HG02642 (cell line): ENCODE data around the gene RPIA.

Experiments
- ATAC-seq: cut with Tn5 transposase; IDR thresholded peaks from one replicate; pipeline ENCODE4 v1.9.1; 2021; ENCODE audit warnings: mild to moderate bottlenecking; ENCODE audit not compliant: unreplicated experiment, poor library complexity

RPIA gene

DNA sequence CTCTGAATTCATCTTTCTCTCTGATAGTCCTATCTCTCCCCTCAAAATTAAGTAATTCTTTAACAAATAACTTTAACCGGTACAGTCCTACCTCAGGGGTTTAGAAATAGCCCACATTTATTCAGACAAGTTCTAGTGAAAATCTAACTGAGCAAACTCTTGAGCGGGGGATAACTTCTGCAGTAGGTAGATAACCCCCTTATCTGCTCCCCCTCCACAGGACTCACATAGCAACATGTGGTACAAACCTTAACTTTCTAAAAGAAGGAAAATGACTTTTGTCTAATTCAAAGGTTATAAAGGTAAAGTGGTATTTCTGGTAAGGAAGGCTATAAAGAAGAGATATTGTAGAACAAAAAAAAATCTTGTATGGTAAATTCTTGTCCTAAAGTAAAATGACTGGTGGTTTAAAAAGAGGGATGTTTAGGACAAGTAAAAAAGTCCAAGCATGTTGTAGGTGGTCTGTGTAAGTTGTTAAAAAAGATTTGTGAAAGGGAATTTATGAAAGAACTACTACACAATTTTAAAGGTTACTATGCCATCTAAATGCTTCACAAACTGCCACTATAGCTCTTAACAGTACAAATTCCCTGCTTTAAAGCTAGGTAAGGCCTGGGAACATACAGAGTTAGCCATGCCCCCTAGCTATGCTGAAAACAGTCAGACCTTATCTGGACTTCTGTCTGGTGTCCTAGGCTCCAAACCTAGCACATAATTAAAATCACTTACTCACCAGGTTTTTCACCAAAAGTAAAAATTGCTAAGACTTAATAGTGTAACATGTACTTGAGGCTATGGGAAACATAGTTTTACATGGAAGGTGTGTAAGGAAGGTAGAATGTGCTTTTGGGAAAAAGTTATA, 8.1 kb upstream of the RPIA start:
- ATAC-seq, result no peak

DNA sequence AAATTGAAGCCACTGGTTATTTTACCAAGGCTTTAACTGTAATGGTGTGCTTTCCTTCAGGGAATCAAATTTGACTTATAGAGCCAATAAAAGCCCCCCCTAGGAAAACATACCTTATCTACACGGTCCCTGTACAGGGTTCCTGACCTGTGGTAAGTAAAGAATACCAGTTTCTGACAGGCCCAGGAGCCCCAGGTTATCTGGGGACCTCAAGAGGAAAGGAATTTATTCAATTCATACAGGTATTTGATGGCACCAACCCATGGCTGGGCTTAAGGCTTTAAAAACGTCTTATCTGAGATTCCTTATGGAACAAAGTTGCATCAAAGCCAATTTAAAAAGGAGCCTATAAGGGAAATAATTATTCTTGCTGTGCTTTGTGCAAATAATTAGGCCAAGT, 7.0 kb upstream of the RPIA start:
- ATAC-seq, result no peak

DNA sequence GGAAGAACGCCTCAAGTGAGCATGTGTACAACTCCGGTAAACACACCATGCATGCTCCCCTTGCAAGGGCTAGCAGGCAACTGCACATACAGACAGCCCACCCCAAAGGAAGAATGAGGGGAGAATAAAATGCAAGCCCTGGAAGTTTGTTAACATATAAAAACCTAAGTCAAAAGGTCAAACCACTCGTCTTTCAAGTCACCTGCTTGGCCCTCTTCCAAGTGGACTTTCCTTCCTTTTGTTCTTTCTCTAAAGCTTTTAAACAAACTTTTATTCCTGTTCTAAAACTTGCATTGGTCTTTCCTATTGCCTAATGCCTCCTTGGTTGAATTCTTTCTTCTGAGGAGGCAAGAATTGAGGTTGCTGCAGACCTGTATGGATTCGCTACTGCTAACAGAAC, 5.2 kb upstream of the RPIA start:
- ATAC-seq, result no peak

DNA sequence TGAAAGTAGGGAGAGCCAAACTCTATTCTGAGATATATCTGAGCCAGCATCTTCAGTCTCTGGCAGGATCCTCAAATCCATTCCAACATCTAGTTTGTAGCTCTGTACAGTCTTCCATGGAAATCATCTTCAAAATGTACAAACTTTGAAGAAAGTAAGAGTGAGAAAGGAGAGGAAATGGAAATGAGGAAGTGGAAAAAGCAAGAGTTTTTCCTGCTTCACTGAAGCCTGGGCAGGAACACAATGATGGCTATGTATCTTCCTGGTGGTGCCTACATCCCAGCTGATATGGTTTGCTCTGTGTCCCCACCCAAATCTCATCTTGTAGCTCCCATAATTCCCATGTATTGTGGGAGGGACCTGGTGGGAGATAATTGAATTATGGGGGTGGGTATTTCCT, 4.1 kb upstream of the RPIA start:
- no peak for ATAC-seq

DNA sequence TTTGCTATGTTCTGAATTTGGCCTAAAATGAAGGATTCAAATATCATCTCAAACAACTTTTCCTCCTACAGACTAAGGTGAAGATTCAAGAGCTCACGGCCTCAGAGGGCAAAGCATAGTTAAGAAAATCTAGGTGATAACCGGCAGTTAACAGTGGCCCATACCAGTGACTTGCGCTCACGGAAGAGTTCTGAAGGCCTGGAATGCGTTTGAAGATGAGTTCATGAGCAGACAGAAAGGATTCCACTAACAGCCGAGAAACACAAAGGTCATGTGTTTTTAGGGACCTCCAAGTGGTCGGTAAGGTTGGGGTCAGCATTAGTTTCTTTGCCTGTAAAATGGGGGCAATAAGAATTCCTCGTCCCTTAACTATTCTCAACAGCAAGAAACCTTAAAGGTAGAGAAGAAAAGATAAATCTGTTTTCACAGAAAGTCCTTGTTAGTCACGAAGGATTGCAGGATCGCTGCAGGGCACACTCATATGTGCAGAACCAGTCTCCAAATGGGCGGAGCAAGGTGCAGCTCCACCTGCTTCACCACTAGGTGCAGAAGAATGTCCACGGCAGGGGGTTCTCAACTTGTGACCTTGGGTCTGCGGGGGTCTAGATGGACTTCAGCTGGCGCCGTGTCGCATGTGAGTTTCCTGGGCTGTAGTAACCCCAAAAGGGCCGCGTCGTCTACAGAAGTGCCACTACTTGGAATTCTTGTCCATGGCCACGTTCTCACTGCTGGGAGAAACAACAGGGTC, 708 bp upstream of the RPIA start:
- peak; percentile 18 for ATAC-seq

DNA sequence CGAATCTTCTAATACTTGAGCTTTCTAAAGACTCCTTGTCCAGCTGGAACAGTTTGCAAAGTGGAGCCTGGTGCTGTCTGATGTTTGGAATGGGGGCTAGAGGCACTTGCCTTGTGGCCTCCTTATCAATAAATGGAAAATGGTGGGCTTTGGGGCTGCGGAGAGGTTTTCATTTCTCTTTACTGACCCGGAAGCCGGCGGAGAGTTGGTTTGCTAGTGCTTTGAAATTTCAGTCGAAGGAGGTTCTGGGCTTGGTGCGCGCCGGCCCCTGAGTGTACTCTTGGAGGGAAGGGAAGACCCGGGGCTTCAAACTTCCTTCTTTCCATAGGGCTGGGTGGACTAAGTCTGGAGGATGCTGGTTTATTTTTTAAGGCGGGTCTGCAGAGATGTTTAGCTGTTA, 714 bp downstream of the RPIA start:
- ATAC-seq, result no peak

DNA sequence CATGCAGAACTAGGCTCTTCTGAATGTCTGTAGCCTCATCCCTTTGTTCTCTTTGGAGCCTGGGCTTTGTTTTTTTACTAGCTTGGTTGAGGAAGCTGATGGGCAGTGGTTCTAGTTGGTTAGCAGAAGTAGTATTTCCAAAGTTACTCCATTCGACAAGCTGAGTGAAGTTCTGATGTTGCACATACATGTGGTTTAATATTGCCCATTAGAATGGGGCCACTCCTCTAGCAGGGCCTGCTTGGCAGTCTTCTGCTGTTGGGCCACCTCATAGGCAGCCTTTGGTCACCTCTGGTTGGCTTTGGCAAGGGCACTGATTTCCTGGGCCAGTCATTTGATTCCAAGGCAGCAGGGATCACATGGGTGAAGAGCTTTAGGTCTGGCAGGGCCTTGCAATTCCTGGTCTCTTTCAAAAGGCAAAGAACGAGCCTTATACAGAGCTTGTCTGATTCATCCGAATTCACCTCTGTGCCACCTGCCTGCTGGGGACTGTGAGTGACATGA, 2.5 kb downstream of the RPIA start:
- ATAC-seq, result no peak

DNA sequence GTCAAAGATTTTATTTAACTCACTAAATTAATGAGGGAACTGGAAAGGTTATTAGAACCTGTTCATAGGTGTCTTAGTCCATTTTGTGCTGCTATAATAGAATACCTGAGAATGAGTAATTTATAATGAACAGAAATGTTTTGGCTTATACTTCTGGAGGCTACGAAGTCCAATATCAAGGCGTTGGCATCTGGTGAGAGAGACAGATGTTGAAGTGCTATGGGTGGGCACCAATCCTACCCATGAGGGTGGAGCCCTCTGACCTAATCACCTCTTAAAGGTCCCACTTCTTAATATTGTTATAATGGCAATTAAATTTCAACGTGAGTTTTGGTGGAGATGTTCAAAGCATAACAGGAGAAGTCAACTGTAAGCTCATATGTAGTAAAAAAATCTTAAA, 5.1 kb downstream of the RPIA start:
- no peak for ATAC-seq

DNA sequence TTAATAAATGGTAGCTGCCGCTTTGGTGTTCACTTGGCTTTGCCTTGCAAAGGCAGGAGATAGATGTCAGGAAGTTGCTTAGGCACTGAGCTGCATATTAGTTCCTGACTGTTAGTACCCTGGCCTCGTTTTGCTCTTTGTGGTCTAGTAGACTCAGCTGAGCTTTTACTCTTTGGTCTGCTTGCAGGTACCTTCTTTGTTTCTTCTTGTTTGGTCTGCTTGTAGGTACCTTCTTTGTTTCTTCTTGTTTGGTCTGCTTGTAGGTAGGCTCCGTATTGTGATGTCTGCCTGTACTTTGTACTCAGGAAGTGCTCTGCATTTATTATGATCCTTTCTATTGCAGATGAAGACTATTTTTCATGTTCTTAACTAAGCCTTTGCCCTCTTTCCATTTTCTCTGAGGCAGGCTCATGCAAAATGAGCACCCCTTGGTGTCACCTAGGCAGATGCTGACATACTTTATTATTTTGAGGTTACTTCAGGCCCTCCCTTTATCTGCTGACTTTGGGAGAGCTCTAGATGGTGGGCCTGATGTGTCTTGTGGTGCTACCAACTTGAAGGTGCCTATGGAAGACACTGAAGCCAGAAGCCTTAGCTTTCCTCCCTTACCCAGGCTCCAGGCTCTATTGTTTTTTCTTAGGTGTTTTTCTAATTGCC, 6.0 kb downstream of the RPIA start:
- no peak for ATAC-seq

DNA sequence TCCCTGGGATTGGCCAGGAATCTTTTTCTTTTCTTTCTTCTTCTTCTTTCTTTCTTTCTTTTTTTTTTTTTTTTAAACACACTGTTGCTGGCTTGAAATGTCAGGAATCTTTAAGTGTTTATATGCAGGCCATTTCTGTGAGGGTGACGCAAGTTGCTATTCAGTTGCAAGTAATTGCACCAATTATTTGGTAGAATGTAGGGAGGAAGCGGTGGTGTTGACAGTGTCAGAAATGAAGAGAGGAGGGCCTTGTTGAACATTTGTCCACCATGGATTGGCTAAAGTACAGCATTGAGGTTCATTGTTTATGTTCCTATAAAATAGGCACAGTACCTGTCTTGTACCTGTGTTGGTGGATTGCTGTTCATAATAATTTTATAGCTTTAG, 6.5 kb downstream of the RPIA start:
- ATAC-seq, result no peak

DNA sequence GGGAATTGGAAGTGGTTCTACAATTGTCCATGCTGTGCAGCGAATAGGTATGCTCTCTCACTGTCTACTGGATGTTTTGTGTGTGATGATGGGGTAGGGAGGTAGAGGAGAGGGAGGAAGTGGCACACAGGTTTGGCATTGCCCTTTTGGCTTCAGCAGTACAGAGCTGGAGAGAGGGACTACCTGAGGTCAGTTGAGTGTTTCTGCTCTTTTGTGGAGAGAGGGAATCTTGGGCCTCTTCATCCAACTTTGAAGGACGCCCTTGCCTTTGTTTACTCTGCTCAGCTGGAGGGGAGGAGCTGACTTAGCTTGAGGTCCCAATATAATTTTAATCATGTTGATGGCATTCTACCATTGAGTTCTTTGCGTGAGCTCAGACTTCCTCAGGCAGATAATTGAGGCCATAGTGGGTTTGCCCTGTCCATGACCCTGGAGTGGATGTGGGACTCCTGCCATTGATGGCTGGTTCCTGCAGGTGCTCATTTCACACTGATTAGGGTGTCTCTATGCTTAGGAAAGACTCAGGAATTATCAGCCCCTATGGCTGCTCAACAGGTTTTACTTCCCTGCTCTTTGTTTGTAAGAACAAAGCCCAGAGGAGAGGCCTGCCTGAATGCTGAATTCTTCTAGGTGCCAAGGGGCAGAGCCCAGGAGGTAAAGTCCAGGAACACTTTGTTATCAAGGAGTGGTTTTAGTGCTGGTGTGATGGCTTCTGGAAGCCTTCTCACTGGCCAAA, 7.2 kb downstream of the RPIA start:
- no peak for ATAC-seq

DNA sequence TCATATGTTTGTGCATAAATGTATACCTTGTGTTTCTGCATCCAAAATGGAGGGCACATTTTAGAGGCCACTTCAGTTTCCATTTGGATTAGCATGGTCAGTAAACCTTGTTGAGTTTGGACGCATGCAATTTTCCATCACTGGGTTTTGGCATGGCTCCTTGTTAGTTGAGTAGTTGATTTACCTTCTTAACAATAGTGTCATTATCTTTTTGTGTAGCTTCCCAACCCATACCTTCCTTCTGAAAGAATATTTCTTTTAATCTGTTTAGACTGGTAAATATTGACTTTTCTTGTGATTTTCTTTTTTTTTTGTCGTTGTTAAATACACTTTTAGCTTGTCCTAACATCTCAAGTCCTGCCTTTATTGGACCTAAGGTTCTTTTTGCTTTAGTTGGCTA, 15.5 kb downstream of the RPIA start:
- ATAC-seq, result no peak

DNA sequence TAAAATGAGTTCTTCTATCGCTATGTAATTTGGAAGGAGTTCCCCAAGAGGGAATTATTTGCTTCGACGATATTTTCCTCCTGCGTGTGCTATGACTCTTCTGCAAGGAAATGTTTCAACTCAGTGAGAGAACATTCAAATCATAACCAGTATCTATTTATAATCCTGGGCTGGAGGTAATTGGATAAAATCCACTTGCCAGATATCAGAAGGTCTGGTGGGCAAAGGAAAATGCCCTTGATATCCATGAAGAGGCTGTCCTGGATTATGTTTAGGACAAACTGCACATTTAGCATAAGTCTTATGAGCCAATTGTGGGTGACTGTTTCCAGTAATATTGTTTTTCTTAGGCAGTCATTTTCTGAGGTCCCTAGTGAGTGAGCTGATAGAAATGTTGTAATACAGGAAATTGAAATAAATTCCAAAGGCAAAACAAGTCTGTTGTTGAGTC, 17.7 kb downstream of the RPIA start:
- no peak for ATAC-seq

DNA sequence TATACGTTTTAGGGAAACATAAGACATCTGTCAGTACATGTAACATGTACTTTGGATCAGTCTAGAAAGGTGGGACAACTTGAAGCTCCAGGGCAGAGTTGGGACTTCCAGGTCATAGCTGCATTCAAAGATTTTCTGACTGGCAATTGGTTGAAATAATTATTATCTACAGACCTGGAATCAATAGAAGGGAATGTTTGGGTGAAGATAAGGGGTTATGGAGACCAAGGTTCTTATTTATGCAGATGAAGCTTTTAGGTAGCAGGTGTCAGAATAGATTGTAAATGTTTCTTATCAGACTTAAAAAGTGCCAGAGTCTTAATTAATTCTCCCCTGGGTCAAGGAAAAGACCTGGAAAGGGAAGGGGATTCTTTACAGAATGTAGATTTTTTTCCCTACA, 19.8 kb downstream of the RPIA start:
- ATAC-seq, result no peak

DNA sequence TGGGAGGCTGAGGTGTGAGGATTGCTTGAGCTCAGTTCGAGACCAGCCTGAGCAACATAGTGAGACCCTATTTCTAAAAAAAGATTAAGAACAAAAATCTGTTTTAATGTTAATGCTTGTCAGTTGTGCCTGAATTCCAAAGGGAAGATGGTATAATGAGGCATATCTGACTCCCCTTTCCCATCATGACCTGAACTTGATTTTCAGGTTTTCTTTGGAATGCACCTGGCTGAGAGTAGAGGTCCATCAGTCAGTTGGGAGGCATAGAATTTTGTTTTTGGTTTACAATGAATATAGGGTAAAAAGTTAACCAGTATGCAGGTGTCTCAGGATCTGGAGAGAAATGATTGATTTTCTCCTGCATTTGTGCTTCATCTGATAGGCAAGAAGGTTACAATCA, 20.4 kb downstream of the RPIA start:
- ATAC-seq, result no peak

DNA sequence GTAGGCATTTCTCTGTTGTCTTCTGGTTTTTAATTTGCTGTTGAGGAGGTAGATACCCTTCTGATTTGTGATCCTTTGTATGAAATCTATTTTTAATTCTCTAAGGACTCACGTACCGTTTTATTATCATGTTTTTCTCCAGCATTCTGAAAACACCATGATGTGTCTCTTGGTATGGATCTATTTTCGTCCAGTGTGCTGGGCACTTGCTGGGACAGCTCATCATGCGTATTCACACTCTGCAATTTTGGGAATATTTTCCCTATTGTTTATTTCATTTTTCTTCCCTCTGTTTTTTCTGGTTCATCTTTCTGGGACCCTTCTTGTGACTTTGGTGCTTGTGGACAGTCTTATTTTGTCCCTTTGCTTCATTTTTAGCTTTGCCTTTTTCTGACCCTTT, 21.9 kb downstream of the RPIA start:
- no peak for ATAC-seq

DNA sequence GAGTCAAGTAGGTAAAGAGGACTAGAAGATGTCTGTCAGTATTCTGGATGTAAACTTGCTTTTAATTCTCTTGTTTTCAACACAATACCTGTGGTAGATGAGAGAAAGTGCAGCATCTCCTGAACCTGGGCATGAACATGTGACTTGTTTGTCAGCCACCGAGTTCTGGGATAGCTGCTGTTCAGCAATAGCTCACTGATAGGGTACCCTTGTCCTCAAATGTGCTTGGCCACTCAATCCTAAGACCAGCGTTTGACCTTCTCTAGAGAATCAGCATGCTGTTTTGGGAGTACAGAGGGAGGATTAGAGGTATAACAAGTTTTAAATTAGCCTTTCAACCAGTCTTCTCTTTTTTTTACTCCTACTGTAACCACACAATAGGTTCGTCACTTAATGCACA, 23.2 kb downstream of the RPIA start:
- ATAC-seq, result no peak

DNA sequence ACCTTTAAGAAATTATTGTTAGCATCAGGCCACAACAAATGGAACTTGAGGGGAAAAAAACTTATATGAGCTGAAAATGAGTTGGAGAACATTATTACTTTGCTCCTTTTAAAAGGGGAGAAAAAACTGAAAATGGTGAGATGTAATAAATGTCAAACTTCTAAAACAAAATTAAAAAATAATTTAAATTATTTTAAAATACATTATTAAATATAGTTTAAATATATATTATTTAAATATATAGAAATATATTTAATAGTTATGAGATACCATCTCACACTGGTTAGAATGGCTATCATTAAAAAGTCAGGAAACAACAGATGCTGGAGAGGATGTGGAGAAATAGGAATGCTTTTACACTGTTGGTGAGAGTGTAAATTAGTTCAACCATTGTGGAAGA, 28.9 kb downstream of the RPIA start:
- ATAC-seq, result no peak

DNA sequence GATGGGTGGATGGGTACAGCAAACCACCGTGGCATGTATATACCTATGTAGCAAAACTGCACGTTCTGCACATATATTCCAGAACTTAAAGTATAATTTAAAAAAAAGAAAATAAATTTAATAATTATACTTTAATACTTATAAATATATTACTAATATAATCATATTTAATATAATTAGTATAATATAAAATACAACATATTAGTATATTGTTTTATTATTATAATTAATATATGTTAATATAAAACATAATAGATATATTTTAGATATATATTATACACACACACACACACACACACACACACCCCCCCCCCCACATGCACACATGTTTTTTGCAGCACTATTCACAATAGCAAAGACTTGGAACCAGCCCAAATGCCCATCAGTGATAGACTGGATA, 29.8 kb downstream of the RPIA start:
- ATAC-seq, result no peak

DNA sequence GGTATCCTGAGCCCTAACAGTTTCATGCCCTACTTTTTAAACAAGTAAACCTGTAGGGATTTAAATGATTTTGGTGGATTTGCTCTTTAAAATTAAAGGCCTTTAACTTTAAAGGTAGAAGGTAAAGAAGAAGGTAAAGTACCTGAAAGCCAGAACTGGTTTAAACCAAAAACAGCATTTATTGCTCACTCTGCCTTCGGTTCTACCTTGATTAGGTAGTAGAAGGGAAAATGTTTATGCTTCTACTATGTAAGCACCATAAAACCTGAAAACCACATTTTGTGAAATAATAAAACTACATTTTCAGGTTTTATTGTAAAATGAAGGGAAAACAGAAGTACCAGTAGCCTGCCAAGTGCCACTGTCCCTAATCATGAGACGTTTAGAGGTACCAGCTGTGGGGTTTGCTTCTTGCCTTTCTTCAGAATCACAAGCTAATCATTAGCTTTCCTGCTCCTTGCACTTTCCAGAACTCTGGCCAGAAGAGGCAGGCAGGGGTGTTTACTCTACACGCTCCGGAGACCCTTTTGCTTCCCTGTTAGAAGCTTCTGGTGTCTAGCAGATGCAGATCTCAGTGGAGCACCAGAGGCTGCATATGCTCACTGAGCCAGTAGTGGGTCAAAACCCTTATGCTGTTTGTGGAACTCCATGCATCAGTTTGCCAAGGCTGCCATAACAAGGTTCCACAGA, 33.3 kb downstream of the RPIA start:
- no peak for ATAC-seq
